H1 (cell line): ENCODE results near the gene H2BK1. TPM values are rescaled to one million over a fixed set of nuclear protein-coding genes. Genes with fewer than 3 reads are reported as not detected.

Experiments used
- ATF2 ChIP-seq: IDR thresholded peaks from 2 replicates; pipeline ENCODE4 v1.6.1; 2012; ENCODE audit warnings: low read length, inconsistent platforms
- BCL11A ChIP-seq, 2 experiments: IDR thresholded peaks; one replicate each; pipeline ENCODE4 v1.6.1; 2011; ENCODE audit warnings: low read depth in 2 of 2, low read length in 2 of 2, mild to moderate bottlenecking in 2 of 2
- EP300 ChIP-seq, 2 experiments: IDR thresholded peaks; 1 replicate in 1 of 2; 2 replicates in 1 of 2; pipeline ENCODE4 v1.6.1; 2011 to 2012; ENCODE audit warnings: low read depth in 2 of 2, low read length in 2 of 2, mild to moderate bottlenecking in 2 of 2, borderline replicate concordance in 1 of 2, inconsistent platforms in 1 of 2, moderate library complexity in 1 of 2
- JUND ChIP-seq: IDR thresholded peaks from 2 replicates; pipeline ENCODE4 v1.6.1; 2011; ENCODE audit warnings: mild to moderate bottlenecking, improper control_type of control experiment, low read length
- SAP30 ChIP-seq: fragments of 300-600 bp; sonication (generic); IDR thresholded peaks from 2 replicates; pipeline ENCODE4 v1.7.1; 2012; ENCODE audit warnings: low read length, moderate library complexity, mild to moderate bottlenecking, inconsistent platforms; ENCODE audit not compliant: insufficient read depth, insufficient replicate concordance
- SUZ12 ChIP-seq: fragments of 200-600 bp; sonication (generic); IDR thresholded peaks from 2 replicates; pipeline ENCODE4 v1.6.1; 2012; ENCODE audit warnings: mild to moderate bottlenecking, inconsistent platforms, low read length, moderate library complexity, mixed read lengths
- ZNF274 ChIP-seq: IDR thresholded peaks from 2 replicates; pipeline ENCODE4 v1.7.0; 2012; ENCODE audit warnings: low read length, borderline replicate concordance; ENCODE audit errors: extremely low read depth
- polyA plus RNA-seq, 7 experiments: library from polyadenylated mRNA; depleted of rRNA in 3 of 7; stranded (reverse) in 5 of 7; unstranded in 2 of 7; fragments of >200 nt in 5 of 7; fragments of 200-250 nt in 2 of 7; gene quantifications; 1 replicate in 5 of 7; 2 replicates in 1 of 7; 4 replicates in 1 of 7; pipeline versions ENCODE4 v1.2.1 to v1.2.3, GENCODE V29; 2011 to 2013; ENCODE audit warnings: missing spikeins in 2 of 7, mixed read lengths in 2 of 7
- total RNA-seq: library from RNA; stranded (reverse); fragmentation: NEBNext Ultra II Directional; extraction: Animal tissue kit (Norgen Biotek cat#: 25700); gene quantifications from 2 replicates; pipeline ENCODE4 v1.2.1, GENCODE V29; 2021

H2BK1 gene
- total and polyA plus RNA-seq, 2 of the 8 experiments (the other 6 are each of a cell fraction or from before 2014, with no cell fraction given) = not detected

GRCh38 chr7:151175793-151176311 is 34.4 kb downstream of the H2BK1 start (continued):
- TF ChIP-seq ATF2 (no peak), ZNF274 (no peak), BCL11A (IDR thresholded peaks at IDR 0.05; ENCODE audit: low read depth in 2 of 2, low read length in 2 of 2) (no peak), SUZ12 (no peak), JUND (no peak), EP300 (IDR thresholded peaks at IDR 0.05; ENCODE audit: borderline replicate concordance in 1 of 2, low read depth in 2 of 2, low read length in 2 of 2) (no peak), SAP30 (no peak)
